ENCODE data around the gene AHI1. TPM values are rescaled to one million over a fixed set of nuclear protein-coding genes. Genes with fewer than 3 reads are reported as not detected.

Gene AHI1
- total and polyA plus RNA-seq, 5 donors: 5.9 to 30.7 (median 16.0) TPM

DNA sequence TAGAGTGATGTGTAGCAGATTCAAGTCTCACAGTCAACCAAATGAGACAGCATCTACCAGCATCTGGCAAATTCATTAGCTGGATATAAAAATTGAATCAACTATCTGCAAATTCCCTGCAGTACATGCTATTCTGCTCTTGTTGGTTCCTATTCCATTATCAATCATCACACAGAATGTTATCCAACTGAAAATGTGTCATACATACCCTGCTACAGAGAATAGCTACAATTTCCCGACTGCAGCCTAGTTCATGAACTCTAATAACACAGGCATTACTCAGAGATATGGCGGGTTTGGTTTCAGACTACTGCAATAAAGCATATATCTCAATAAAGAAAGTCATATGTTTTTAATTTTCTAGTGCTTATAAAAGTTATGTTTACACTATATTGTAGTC lies 78.4 kb downstream of the AHI1 start:
- ATAC-seq (no peak), DNase-seq (no peak)
- Histone ChIP-seq H3K4me3 (ENCODE audit: low read length) (no peak overlapping the region), H3K27me3 (ENCODE audit: control insufficient read depth, insufficient read depth) (no peaks in the 10 kb centered on the region), H3K4me1 (ENCODE audit: control insufficient read depth, insufficient read depth, low read length) (no peaks in the 10 kb centered on the region), H3K9me3 (ENCODE audit: control insufficient read depth, low read length) (no peaks in the 10 kb centered on the region), H3K27ac (ENCODE audit: low read length) (no peak overlapping the region)
- intact Hi-C loops (cut with DNase I): no loop called here
- 83% methylated on average over 2 of the region's 2 CpGs for WGBS

DNA sequence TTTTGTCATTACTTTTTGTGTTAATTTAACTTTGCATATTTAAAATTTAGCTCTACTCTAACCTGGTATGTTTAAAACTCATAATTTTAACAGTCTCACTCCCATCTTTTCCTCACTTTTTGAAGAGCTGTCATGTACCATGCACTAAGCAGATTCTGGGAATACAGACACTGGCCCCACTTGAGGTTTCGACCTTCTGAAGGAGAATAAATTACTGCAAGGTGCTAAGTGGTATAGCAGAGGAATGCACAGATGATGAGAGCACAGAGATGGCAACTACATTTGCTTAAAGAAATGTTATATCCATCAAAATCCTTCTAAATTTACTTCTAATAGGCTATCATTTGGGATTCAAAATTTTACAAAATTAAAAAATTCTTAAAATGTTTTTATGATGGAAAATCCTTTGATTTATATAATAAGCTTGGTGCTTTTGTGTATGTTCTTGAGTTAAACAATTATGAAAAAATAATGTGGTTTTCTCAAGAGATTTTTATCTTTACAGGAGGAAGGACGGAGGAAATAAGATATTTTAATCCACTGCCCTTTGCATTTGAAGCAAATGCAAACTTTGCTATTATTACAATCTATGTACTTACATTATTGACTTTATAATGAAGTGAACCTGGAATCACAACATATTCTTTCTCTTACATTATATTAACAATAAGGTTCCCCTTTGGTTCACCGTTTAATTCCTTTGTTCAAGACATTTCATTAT lies 79.3 kb downstream of the AHI1 start:
- no peaks in the 10 kb centered on the region for H3K9me3 ChIP-seq (ENCODE audit: control insufficient read depth, low read length)
- intact Hi-C loops (cut with DNase I): no loop called here
- WGBS: 86% methylated on average over 3 of the region's 3 CpGs
- no peaks in the 10 kb centered on the region for H3K4me1 ChIP-seq (ENCODE audit: control insufficient read depth, insufficient read depth, low read length)
- H3K27me3 ChIP-seq (ENCODE audit: control insufficient read depth, insufficient read depth): no peaks in the 10 kb centered on the region
- no peak overlapping the region for H3K4me3 ChIP-seq (ENCODE audit: low read length)
- no peak overlapping the region for H3K27ac ChIP-seq (ENCODE audit: low read length)
- no peak for DNase-seq
- ATAC-seq: no peak

DNA sequence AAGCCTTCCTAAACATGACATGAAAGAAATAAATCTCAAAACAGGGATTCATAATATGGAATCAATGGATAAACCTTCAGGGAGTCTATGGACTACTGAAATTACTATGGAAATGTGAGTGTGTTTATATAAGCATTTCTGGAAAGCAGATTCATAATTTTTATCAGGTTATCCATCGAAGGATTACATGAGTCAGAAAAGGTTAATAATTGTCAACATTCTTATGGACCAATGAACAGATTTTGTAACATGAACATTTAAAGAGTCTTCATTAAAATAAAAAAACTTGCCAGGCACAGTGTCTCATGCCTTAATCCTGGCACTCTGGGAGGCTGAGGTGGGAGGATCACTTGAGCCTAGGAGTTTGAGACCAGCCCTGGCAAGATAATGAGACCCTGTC lies 84.8 kb downstream of the AHI1 start:
- Histone ChIP-seq H3K27me3 (ENCODE audit: control insufficient read depth, insufficient read depth) (no peaks in the 10 kb centered on the region), H3K4me1 (ENCODE audit: control insufficient read depth, insufficient read depth, low read length) (no peaks in the 10 kb centered on the region), H3K27ac (ENCODE audit: low read length) (no peak overlapping the region), H3K9me3 (ENCODE audit: control insufficient read depth, low read length) (no peaks in the 10 kb centered on the region), H3K4me3 (ENCODE audit: low read length) (no peak overlapping the region)
- intact Hi-C loops (cut with DNase I): no loop called here
- WGBS: 93% methylated on average over 1 of the region's 1 CpG
- ATAC-seq (no peak), DNase-seq (no peak)

DNA sequence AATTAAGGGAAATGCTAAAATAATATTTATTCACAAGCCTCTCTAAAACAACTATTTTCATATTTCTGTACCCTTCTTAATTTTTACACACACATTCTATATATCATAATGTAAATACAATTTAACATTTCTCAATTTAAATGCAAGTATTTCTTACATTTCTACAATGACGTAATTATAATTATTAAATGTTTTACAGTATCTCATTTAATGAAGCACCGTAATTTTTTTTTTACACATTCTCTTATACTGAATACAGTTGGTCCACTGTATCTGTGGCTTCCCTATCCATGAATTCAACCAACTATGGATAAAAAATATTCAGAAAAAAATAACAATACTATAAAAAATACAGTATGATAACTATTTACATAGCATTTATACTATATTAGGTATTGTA lies 85.7 kb downstream of the AHI1 start:
- no peak for DNase-seq
- no peak for ATAC-seq
- no peaks in the 10 kb centered on the region for H3K27me3 ChIP-seq (ENCODE audit: control insufficient read depth, insufficient read depth)
- intact Hi-C loops (cut with DNase I): no loop called here
- no peak overlapping the region for H3K4me3 ChIP-seq (ENCODE audit: low read length)
- H3K4me1 ChIP-seq (ENCODE audit: control insufficient read depth, insufficient read depth, low read length): no peaks in the 10 kb centered on the region
- no peak overlapping the region for H3K27ac ChIP-seq (ENCODE audit: low read length)
- no peaks in the 10 kb centered on the region for H3K9me3 ChIP-seq (ENCODE audit: control insufficient read depth, low read length)
- WGBS: 96% methylated on average over 2 of the region's 2 CpGs

DNA sequence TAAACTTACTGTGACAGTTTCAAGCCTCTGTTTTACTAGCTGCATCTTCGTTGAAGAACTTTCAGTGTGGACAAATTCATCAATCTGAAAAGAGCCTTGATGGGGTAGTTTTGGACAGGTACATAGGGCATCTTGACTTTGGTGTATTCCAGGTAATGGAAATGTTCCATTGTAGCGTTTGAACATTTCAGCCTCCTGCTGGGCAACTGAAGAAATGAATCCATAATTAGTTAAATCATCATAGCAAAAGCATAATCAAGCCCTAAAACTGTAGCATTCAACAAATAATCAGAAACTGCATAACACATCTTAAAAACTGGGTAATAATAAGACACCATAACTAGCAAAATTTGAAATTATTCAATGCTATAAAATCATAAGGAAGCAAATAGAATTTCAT lies 86.2 kb downstream of the AHI1 start:
- intact Hi-C loops (cut with DNase I): no loop called here
- ATAC-seq (no peak), DNase-seq (no peak)
- WGBS: 83% methylated on average over 2 of the region's 2 CpGs
- no peaks in the 10 kb centered on the region for H3K27me3 ChIP-seq (ENCODE audit: control insufficient read depth, insufficient read depth)
- H3K9me3 ChIP-seq (ENCODE audit: control insufficient read depth, low read length): no peaks in the 10 kb centered on the region
- H3K27ac ChIP-seq (ENCODE audit: low read length): no peak overlapping the region
- no peak overlapping the region for H3K4me3 ChIP-seq (ENCODE audit: low read length)
- no peaks in the 10 kb centered on the region for H3K4me1 ChIP-seq (ENCODE audit: control insufficient read depth, insufficient read depth, low read length)

DNA sequence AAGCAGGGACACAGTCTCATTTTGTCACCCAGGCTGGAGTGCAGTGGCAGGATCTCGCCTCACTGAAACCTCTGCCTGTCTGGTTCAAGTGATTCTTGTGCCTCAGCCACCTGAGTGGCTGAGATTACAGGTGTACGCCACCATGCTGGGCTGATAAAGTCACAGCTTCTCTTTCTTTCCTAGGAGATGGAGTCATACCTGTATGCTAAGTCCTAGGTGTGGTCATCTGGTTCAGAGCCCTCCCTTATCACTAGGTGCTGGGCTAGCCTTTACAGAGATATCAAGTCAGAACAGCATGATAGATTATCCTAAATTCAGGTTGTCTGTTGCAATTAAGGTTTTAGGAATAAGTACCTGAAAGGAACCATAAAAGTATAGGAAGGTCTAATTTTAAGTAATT lies 86.7 kb downstream of the AHI1 start:
- Histone ChIP-seq H3K27ac (ENCODE audit: low read length) (no peak overlapping the region), H3K9me3 (ENCODE audit: control insufficient read depth, low read length) (no peaks in the 10 kb centered on the region), H3K4me1 (ENCODE audit: control insufficient read depth, insufficient read depth, low read length) (no peaks in the 10 kb centered on the region), H3K27me3 (ENCODE audit: control insufficient read depth, insufficient read depth) (no peaks in the 10 kb centered on the region), H3K4me3 (ENCODE audit: low read length) (no peak overlapping the region)
- DNase-seq (no peak), ATAC-seq (no peak)
- intact Hi-C loops (cut with DNase I): no loop called here
- 99% methylated on average over 2 of the region's 2 CpGs for WGBS

DNA sequence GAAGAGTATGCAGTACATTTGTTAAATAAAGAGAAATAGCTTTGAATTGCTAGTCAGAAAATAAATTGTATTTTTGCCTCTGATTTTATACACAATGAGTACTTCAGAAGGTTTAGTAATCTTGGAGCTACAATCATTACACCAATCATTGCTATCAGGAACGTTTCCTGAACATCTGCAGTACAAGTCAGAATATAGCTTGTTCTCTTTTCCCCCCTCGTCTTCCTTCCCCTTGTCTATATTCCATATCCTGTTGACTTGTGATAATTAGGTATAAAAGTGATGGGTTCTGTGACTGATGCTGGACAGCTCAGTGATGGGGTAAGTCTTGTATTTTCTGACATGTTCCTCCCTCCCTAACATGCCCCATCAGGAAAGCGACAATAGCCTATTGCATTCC lies 94.0 kb downstream of the AHI1 start:
- intact Hi-C loops (cut with DNase I): no loop called here
- 52% methylated on average over 3 of the region's 3 CpGs for WGBS
- no peak for ATAC-seq

DNA sequence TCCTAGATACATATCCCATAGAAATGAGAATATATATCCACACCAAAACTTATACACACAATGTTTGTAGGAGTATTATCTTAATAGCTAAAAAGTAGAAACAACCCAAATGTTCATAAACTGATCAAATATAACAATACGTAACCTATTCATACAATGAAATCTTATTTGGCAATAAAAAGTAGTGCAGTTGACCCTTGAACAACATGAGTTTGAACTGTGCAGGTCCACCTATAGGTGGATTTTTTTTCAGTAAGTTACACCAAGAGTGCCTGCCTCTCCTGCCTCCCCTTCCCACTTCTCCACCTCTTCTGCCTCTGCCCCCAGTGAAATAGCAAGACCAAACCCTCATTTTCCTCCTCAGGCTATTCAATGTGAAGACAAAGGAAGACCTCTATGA lies 95.2 kb downstream of the AHI1 start:
- intact Hi-C loops (cut with DNase I): no loop called here
- H3K27me3 ChIP-seq (ENCODE audit: control insufficient read depth, insufficient read depth): no peaks in the 10 kb centered on the region
- H3K4me3 ChIP-seq (ENCODE audit: low read length): no peak overlapping the region
- no peak overlapping the region for H3K27ac ChIP-seq (ENCODE audit: low read length)
- no peak for ATAC-seq
- DNase-seq: no peak
- no peaks in the 10 kb centered on the region for H3K9me3 ChIP-seq (ENCODE audit: control insufficient read depth, low read length)
- no peaks in the 10 kb centered on the region for H3K4me1 ChIP-seq (ENCODE audit: control insufficient read depth, insufficient read depth, low read length)
- WGBS: 97% methylated on average over 1 of the region's 1 CpG

More for the DNA sequence above, 94.0 kb downstream of the AHI1 start:
- H3K4me3 ChIP-seq (ENCODE audit: low read length): no peak overlapping the region
- H3K9me3 ChIP-seq (ENCODE audit: control insufficient read depth, low read length): no peaks in the 10 kb centered on the region
- no peaks in the 10 kb centered on the region for H3K27me3 ChIP-seq (ENCODE audit: control insufficient read depth, insufficient read depth)
- no peak for DNase-seq
- H3K27ac ChIP-seq (ENCODE audit: low read length): no peak overlapping the region
- H3K4me1 ChIP-seq (ENCODE audit: control insufficient read depth, insufficient read depth, low read length): no peaks in the 10 kb centered on the region

DNA sequence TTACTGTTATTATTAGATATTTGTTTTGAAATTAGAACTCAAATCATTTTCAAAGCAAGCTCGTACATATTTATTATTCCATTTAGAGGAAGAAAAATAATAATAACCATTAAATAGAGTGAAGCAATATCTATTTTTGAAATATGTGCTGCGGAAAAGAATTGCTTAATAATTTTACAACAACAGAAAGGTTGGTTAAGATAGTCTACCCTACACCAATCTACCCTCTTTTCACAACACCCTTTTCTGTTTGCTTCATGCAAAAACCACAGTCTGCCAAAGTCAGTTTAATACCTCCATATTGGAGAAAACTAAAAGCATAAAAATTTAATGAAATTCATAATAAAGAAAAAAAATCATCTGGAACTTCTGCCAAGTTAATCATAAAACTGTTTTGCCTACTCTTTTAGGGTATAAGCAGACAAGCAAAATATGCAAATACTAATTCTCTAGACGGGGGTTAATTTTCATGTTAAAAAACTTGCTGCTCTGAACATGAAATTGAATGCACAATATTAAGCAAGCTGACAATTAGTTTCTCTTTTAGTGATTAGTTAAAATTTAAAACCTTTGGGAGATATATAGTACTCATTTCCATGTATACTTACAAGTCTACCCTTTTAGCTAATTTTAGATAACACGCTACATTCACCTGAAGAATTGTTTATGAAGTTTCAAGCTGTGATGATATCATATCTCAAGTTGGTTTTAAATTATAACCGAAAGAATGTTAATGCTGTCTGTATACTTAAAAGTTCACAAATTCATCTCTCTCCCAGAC lies 100.2 kb downstream of the AHI1 start:
- DNase-seq (no peak), ATAC-seq (no peak)
- 89% methylated on average over 5 of the region's 5 CpGs for WGBS
- H3K27ac ChIP-seq (ENCODE audit: low read length): no peak overlapping the region
- no peaks in the 10 kb centered on the region for H3K27me3 ChIP-seq (ENCODE audit: control insufficient read depth, insufficient read depth)
- no peaks in the 10 kb centered on the region for H3K4me1 ChIP-seq (ENCODE audit: control insufficient read depth, insufficient read depth, low read length)
- no peak overlapping the region for H3K4me3 ChIP-seq (ENCODE audit: low read length)
- H3K9me3 ChIP-seq (ENCODE audit: control insufficient read depth, low read length): no peaks in the 10 kb centered on the region
- intact Hi-C loops (cut with DNase I): no loop called here

DNA sequence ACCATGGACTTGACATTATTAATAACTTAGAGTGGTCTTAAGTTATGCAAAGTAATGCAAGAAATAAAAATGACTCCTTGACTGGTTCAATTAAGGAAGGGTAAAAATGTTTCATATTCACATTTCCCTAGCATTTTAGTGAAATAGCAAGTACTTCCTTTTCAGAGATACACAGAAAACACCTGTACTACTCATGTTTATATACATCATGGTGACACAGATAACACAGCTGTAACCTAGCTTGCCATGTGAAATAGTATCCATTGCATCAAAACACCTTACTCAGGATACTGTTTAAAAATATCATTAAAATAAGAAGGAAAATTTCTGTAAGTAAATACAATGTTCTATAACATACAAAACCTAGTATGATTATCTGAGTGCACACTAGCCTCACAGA lies 102.4 kb downstream of the AHI1 start:
- Histone ChIP-seq H3K4me3 (ENCODE audit: low read length) (no peak overlapping the region), H3K27me3 (ENCODE audit: control insufficient read depth, insufficient read depth) (no peaks in the 10 kb centered on the region), H3K4me1 (ENCODE audit: control insufficient read depth, insufficient read depth, low read length) (no peaks in the 10 kb centered on the region), H3K27ac (ENCODE audit: low read length) (no peak overlapping the region), H3K9me3 (ENCODE audit: control insufficient read depth, low read length) (no peaks in the 10 kb centered on the region)
- no peak for DNase-seq
- no peak for ATAC-seq
- intact Hi-C loops (cut with DNase I): no loop called here

DNA sequence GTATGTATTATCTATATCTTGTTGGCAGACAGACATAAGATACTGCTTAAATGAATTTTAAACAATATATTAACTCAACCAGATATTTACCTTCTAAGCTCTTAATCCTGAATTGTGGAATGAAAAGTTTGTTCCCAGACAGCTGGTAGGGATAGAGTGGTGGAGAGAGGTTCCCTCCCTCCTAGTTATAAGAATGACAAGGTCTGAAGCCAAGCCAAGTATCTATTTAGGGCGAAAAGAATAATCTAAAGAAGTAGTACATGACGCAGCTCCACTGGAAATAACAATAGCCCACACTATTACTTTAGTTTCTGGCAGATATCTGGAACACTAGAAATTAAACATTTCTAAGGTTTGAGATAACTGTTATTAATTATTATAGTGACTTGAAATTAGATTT lies 104.3 kb downstream of the AHI1 start:
- Histone ChIP-seq H3K4me1 (ENCODE audit: control insufficient read depth, insufficient read depth, low read length) (no peaks in the 10 kb centered on the region), H3K4me3 (ENCODE audit: low read length) (no peak overlapping the region), H3K9me3 (ENCODE audit: control insufficient read depth, low read length) (no peaks in the 10 kb centered on the region), H3K27me3 (ENCODE audit: control insufficient read depth, insufficient read depth) (no peaks in the 10 kb centered on the region), H3K27ac (ENCODE audit: low read length) (no peak overlapping the region)
- WGBS: 47% methylated on average over 2 of the region's 2 CpGs
- no peak for ATAC-seq
- intact Hi-C loops (cut with DNase I): no loop called here
- DNase-seq: no peak

Measured in right cardiac atrium (tissue), 5 donors.